ENCODE data around the gene SMIM9. TPM values are rescaled to one million over a fixed set of nuclear protein-coding genes. Genes with fewer than 3 reads are reported as not detected.
"Not testable (repeated sequence)": the region's sequence is repeated elsewhere in the genome, so short reads cannot be mapped to it uniquely, and the experiment has no call there.

The SMIM9 gene
- total and polyA plus RNA-seq, 9 donors = not detected

GRCh38 chrX:154816326-154816898 lies 18.1 kb downstream of the SMIM9 start:
- not testable (repeated sequence) for H3K9me3 ChIP-seq (replicated peaks; ENCODE audit: control insufficient read depth, low read depth, low read length); H3K27me3 ChIP-seq (ENCODE audit: control insufficient read depth, insufficient read depth, low read length); H3K27ac ChIP-seq (ENCODE audit: low read length); DNase-seq; H3K4me1 ChIP-seq (ENCODE audit: control insufficient read depth, insufficient read depth, low read length); H3K4me3 ChIP-seq (ENCODE audit: low read length); H3K36me3 ChIP-seq (ENCODE audit: control insufficient read depth, insufficient read depth, low read length)
- no CpG with 5 or more reads among the region's 4 CpGs for WGBS (ENCODE audit: insufficient coverage)

GRCh38 chrX:154815274-154815818 lies 19.1 kb downstream of the SMIM9 start:
- no peaks in the 10 kb centered on the region for H3K4me1 ChIP-seq (ENCODE audit: control insufficient read depth, insufficient read depth, low read length)
- H3K9me3 ChIP-seq (replicated peaks; ENCODE audit: control insufficient read depth, low read depth, low read length) = peaks cover 2% of the 10 kb centered on the region
- H3K27me3 ChIP-seq (ENCODE audit: control insufficient read depth, insufficient read depth, low read length) = no peaks in the 10 kb centered on the region
- no peak overlapping the region for H3K4me3 ChIP-seq (ENCODE audit: low read length)
- no CpG with 5 or more reads among the region's 5 CpGs for WGBS (ENCODE audit: insufficient coverage)
- no peak overlapping the region for H3K27ac ChIP-seq (ENCODE audit: low read length)
- no peaks in the 10 kb centered on the region for H3K36me3 ChIP-seq (ENCODE audit: control insufficient read depth, insufficient read depth, low read length)
- DNase-seq = no peak

GRCh38 chrX:154813801-154814200 lies 20.7 kb downstream of the SMIM9 start:
- Histone ChIP-seq H3K9me3 (replicated peaks; ENCODE audit: control insufficient read depth, low read depth, low read length) (no peaks in the 10 kb centered on the region), H3K4me3 (ENCODE audit: low read length) (no peak overlapping the region), H3K27me3 (ENCODE audit: control insufficient read depth, insufficient read depth, low read length) (no peaks in the 10 kb centered on the region), H3K4me1 (ENCODE audit: control insufficient read depth, insufficient read depth, low read length) (no peaks in the 10 kb centered on the region), H3K27ac (ENCODE audit: low read length) (no peak overlapping the region), H3K36me3 (ENCODE audit: control insufficient read depth, insufficient read depth, low read length) (no peaks in the 10 kb centered on the region)
- WGBS (ENCODE audit: insufficient coverage) = no CpG with 5 or more reads among the region's 1 CpG
- no peak for DNase-seq

GRCh38 chrX:154812341-154813101 lies 21.9 kb downstream of the SMIM9 start:
- no CpG with 5 or more reads among the region's 2 CpGs for WGBS (ENCODE audit: insufficient coverage)
- no peak overlapping the region for H3K4me3 ChIP-seq (ENCODE audit: low read length)
- no peak for DNase-seq
- no peak overlapping the region for H3K27ac ChIP-seq (ENCODE audit: low read length)
- no peaks in the 10 kb centered on the region for H3K36me3 ChIP-seq (ENCODE audit: control insufficient read depth, insufficient read depth, low read length)
- no peaks in the 10 kb centered on the region for H3K9me3 ChIP-seq (replicated peaks; ENCODE audit: control insufficient read depth, low read depth, low read length)
- H3K27me3 ChIP-seq (ENCODE audit: control insufficient read depth, insufficient read depth, low read length) = no peaks in the 10 kb centered on the region
- H3K4me1 ChIP-seq (ENCODE audit: control insufficient read depth, insufficient read depth, low read length) = no peaks in the 10 kb centered on the region

GRCh38 chrX:154809939-154810665 lies 24.4 kb downstream of the SMIM9 start:
- Histone ChIP-seq H3K27ac (ENCODE audit: low read length) (no peak overlapping the region), H3K4me1 (ENCODE audit: control insufficient read depth, insufficient read depth, low read length) (peaks cover 5% of the 10 kb centered on the region), H3K4me3 (ENCODE audit: low read length) (no peak overlapping the region), H3K36me3 (ENCODE audit: control insufficient read depth, insufficient read depth, low read length) (no peaks in the 10 kb centered on the region), H3K27me3 (ENCODE audit: control insufficient read depth, insufficient read depth, low read length) (no peaks in the 10 kb centered on the region), H3K9me3 (replicated peaks; ENCODE audit: control insufficient read depth, low read depth, low read length) (peaks cover 5% of the 10 kb centered on the region)
- no peak for DNase-seq
- WGBS (ENCODE audit: insufficient coverage) = no CpG with 5 or more reads among the region's 1 CpG

GRCh38 chrX:154806837-154807501 lies 27.5 kb downstream of the SMIM9 start:
- no peaks in the 10 kb centered on the region for H3K36me3 ChIP-seq (ENCODE audit: control insufficient read depth, insufficient read depth, low read length)
- no peak for DNase-seq
- H3K27me3 ChIP-seq (ENCODE audit: control insufficient read depth, insufficient read depth, low read length) = no peaks in the 10 kb centered on the region
- H3K27ac ChIP-seq (ENCODE audit: low read length) = no peak overlapping the region
- 76% methylated on average over 2 of the region's 5 CpGs for WGBS (ENCODE audit: insufficient coverage)
- H3K4me3 ChIP-seq (ENCODE audit: low read length) = no peak overlapping the region
- H3K4me1 ChIP-seq (ENCODE audit: control insufficient read depth, insufficient read depth, low read length) = peaks cover 9% of the 10 kb centered on the region
- peaks cover 5% of the 10 kb centered on the region for H3K9me3 ChIP-seq (replicated peaks; ENCODE audit: control insufficient read depth, low read depth, low read length)

- Histone ChIP-seq H3K27ac (ENCODE audit: low read length) (no peak overlapping the region), H3K4me1 (ENCODE audit: control insufficient read depth, insufficient read depth, low read length) (peaks cover 9% of the 10 kb centered on the region), H3K9me3 (replicated peaks; ENCODE audit: control insufficient read depth, low read depth, low read length) (peaks cover 5% of the 10 kb centered on the region), H3K27me3 (ENCODE audit: control insufficient read depth, insufficient read depth, low read length) (no peaks in the 10 kb centered on the region), H3K4me3 (ENCODE audit: low read length) (peak overlapping the region; percentile 73), H3K36me3 (ENCODE audit: control insufficient read depth, insufficient read depth, low read length) (no peaks in the 10 kb centered on the region)
- 38% methylated on average over 12 of the region's 13 CpGs for WGBS (ENCODE audit: insufficient coverage)
- DNase-seq = no peak
Observed at GRCh38 chrX:154805696-154806091, 28.8 kb downstream of the SMIM9 start.

GRCh38 chrX:154804957-154805695 lies 29.3 kb downstream of the SMIM9 start, which contains the start of gene MPP1:
MPP1 (minus strand) TSS chrX:154805485; CDS start chrX:154805373, 112 bp downstream.
- Histone ChIP-seq H3K4me1 (ENCODE audit: control insufficient read depth, insufficient read depth, low read length) (peaks cover 9% of the 10 kb centered on the region), H3K27ac (ENCODE audit: low read length) (peak within 1 kb of the TSS; percentile 47), H3K36me3 (ENCODE audit: control insufficient read depth, insufficient read depth, low read length) (no peaks in the 10 kb centered on the region), H3K27me3 (ENCODE audit: control insufficient read depth, insufficient read depth, low read length) (no peaks in the 10 kb centered on the region), H3K4me3 (ENCODE audit: low read length) (peak within 1 kb of the TSS; percentile 73), H3K9me3 (replicated peaks; ENCODE audit: control insufficient read depth, low read depth, low read length) (peaks cover 5% of the 10 kb centered on the region)
- 26% methylated on average over 58 of the region's 65 CpGs for WGBS (ENCODE audit: insufficient coverage)
- peak; percentile 85 for DNase-seq

- no peak for DNase-seq
- WGBS (ENCODE audit: insufficient coverage) = 50% methylated on average over 4 of the region's 7 CpGs
- H3K4me3 ChIP-seq (ENCODE audit: low read length) = peak overlapping the region; percentile 73
- H3K27me3 ChIP-seq (ENCODE audit: control insufficient read depth, insufficient read depth, low read length) = no peaks in the 10 kb centered on the region
- H3K36me3 ChIP-seq (ENCODE audit: control insufficient read depth, insufficient read depth, low read length) = no peaks in the 10 kb centered on the region
- H3K4me1 ChIP-seq (ENCODE audit: control insufficient read depth, insufficient read depth, low read length) = peaks cover 14% of the 10 kb centered on the region
- H3K9me3 ChIP-seq (replicated peaks; ENCODE audit: control insufficient read depth, low read depth, low read length) = peaks cover 5% of the 10 kb centered on the region
- H3K27ac ChIP-seq (ENCODE audit: low read length) = peak overlapping the region; percentile 47
Observed at GRCh38 chrX:154804261-154804956, 30.1 kb downstream of the SMIM9 start.

All from muscle of leg (tissue), 11 donors.